Cardiac muscle cell (in vitro differentiated cells and primary cell): ENCODE measurements around the gene DNMT3A. TPM values are rescaled to one million over a fixed set of nuclear protein-coding genes. Genes with fewer than 3 reads are reported as not detected.

Experiments
- DNase-seq, 2 donors: peaks; one replicate each; pipeline versions ENCODE4 v3.0.0 to v3.0.0-alpha.2; 2010 to 2017; ENCODE audit warnings: low read depth in 1 of 2, low spot score in 1 of 2
- H3K27ac ChIP-seq: fragments of 200-600 bp; sonication (generic); 2 replicates; pipeline ENCODE4 v1.5.1; 2016
- H3K27me3 ChIP-seq: fragments of 200-600 bp; sonication (generic); 2 replicates; pipeline ENCODE4 v1.6.0; 2016; ENCODE audit warnings: control low read depth
- H3K36me3 ChIP-seq: fragments of 200-600 bp; sonication (generic); 2 replicates; pipeline ENCODE4 v1.5.1; 2016; ENCODE audit warnings: control low read depth
- H3K4me1 ChIP-seq: fragments of 200-600 bp; sonication (generic); 2 replicates; pipeline ENCODE4 v1.8.1; 2017; ENCODE audit warnings: low read depth, mild to moderate bottlenecking, mixed run types
- H3K4me3 ChIP-seq: fragments of 200-600 bp; sonication (generic); 2 replicates; pipeline ENCODE4 v1.5.1; 2016; ENCODE audit warnings: mild to moderate bottlenecking
- H3K9me3 ChIP-seq: fragments of 200-600 bp; sonication (generic); 2 replicates; pipeline ENCODE4 v1.5.1; 2017; ENCODE audit warnings: low read depth, mild to moderate bottlenecking, control low read depth
- CTCF ChIP-seq: IDR thresholded peaks from 2 replicates; pipeline ENCODE4 v1.5.1; 2012; ENCODE audit warnings: low read depth, mild to moderate bottlenecking, low read length
- polyA plus RNA-seq: library from polyadenylated mRNA; unstranded; fragments of >200 nt; fragmentation: Nextera tagmentation; extraction: Ambion mirVana; gene quantifications from 2 replicates; pipeline ENCODE4 v1.2.1, GENCODE V29; 2016
- total RNA-seq: library from RNA; depleted of rRNA; stranded (reverse); fragments of >200 nt; gene quantifications from 2 replicates; pipeline ENCODE4 v1.2.3, GENCODE V29; 2016

DNMT3A gene
- total and polyA plus RNA-seq, 2 experiments from 2014 or later = 52.9 to 116 TPM

- peak; percentile 88 to 95 for DNase-seq
- Histone ChIP-seq H3K9me3 (no peaks in the 10 kb centered on the region), H3K27ac (no peak overlapping the region), H3K36me3 (no peaks in the 10 kb centered on the region), H3K27me3 (no peaks in the 10 kb centered on the region), H3K4me3 (peak overlapping the region; percentile 36), H3K4me1 (peaks cover 15% of the 10 kb centered on the region)
- TF ChIP-seq CTCF = peak; percentile 88
Observed at GRCh38 chr2:25342372-25343186, 854 bp upstream of the DNMT3A start.

GRCh38 chr2:25341011-25341727 lies 556 bp downstream of the DNMT3A start:
- no peak overlapping the region for H3K27ac ChIP-seq
- H3K4me1 ChIP-seq = peaks cover 15% of the 10 kb centered on the region
- DNase-seq = peak; percentile 25 to 62
- no peaks in the 10 kb centered on the region for H3K27me3 ChIP-seq
- no peaks in the 10 kb centered on the region for H3K36me3 ChIP-seq
- TF ChIP-seq CTCF = no peak
- no peaks in the 10 kb centered on the region for H3K9me3 ChIP-seq
- H3K4me3 ChIP-seq = peak overlapping the region; percentile 56

- TF ChIP-seq CTCF = no peak
- peak; percentile 30 to 48 for DNase-seq
Observed at GRCh38 chr2:25340181-25340921, 1.4 kb downstream of the DNMT3A start.

GRCh38 chr2:25339791-25340180 lies 1.9 kb downstream of the DNMT3A start:
- no peak overlapping the region for H3K27ac ChIP-seq
- peak overlapping the region; percentile 56 for H3K4me3 ChIP-seq

More at GRCh38 chr2:25340181-25340921, 1.4 kb downstream of the DNMT3A start:
- Histone ChIP-seq H3K36me3 (no peaks in the 10 kb centered on the region), H3K9me3 (no peaks in the 10 kb centered on the region), H3K27ac (no peak overlapping the region), H3K4me1 (peaks cover 15% of the 10 kb centered on the region), H3K4me3 (peak overlapping the region; percentile 56), H3K27me3 (no peaks in the 10 kb centered on the region)

More at GRCh38 chr2:25339791-25340180, 1.9 kb downstream of the DNMT3A start:
- Histone ChIP-seq H3K9me3 (no peaks in the 10 kb centered on the region), H3K36me3 (no peaks in the 10 kb centered on the region), H3K4me1 (peaks cover 15% of the 10 kb centered on the region), H3K27me3 (no peaks in the 10 kb centered on the region)
- DNase-seq = peak in 1 of 2 donors; percentile 62
- TF ChIP-seq CTCF = no peak
